ENCODE measurements around the gene PPP1R14D.

GRCh38 chr15:40828447-40829036, at the start of gene PPP1R14D:
- TF ChIP-seq, protein P1, sequence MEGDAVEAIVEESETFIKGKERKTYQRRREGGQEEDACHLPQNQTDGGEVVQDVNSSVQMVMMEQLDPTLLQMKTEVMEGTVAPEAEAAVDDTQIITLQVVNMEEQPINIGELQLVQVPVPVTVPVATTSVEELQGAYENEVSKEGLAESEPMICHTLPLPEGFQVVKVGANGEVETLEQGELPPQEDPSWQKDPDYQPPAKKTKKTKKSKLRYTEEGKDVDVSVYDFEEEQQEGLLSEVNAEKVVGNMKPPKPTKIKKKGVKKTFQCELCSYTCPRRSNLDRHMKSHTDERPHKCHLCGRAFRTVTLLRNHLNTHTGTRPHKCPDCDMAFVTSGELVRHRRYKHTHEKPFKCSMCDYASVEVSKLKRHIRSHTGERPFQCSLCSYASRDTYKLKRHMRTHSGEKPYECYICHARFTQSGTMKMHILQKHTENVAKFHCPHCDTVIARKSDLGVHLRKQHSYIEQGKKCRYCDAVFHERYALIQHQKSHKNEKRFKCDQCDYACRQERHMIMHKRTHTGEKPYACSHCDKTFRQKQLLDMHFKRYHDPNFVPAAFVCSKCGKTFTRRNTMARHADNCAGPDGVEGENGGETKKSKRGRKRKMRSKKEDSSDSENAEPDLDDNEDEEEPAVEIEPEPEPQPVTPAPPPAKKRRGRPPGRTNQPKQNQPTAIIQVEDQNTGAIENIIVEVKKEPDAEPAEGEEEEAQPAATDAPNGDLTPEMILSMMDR (IDR thresholded peaks at IDR 0.05), result no peak
- TF ChIP-seq POLR2A (IDR thresholded peaks at IDR 0.05) (no peak), EP300 (IDR thresholded peaks at IDR 0.05) (no peak)
